Endothelial cell of umbilical vein (primary cell): ENCODE measurements around the gene AIRE. TPM values are rescaled to one million over a fixed set of nuclear protein-coding genes. Genes with fewer than 3 reads are reported as not detected.

ENCODE experiments used
- BruUV-seq: library from RNA; stranded (reverse); fragments of 400-500 nt; replicated peaks from 2 replicates; lab custom pipeline; 2021; lab: Mats Ljungman, UMichigan
- CTCF ChIA-PET: fragments of 300-600, 350-600 bp; sonication (Branson Sonifier 250); formaldehyde crosslinking; loops from one replicate; lab custom pipeline; 2021; ENCODE audit warnings: antibody characterized with exemption, inconsistent platforms; lab: Charles Lee
- POLR2A ChIA-PET: fragments of 300-600, 350-600 bp; sonication (Branson Sonifier 250); formaldehyde crosslinking; loops from one replicate; lab custom pipeline; 2021; ENCODE audit warnings: antibody characterized with exemption, inconsistent platforms; lab: Charles Lee
- DNase-seq: peaks from one replicate; pipeline ENCODE4 v3.0.0-alpha.2; 2011; ENCODE audit warnings: low read depth, low spot score
- FAIRE-seq: peaks from 2 replicates; lab custom pipeline; 2011; peaks lifted over from hg19 to GRCh38; lab: Jason Lieb, UNC
- H2AFZ ChIP-seq: 2 replicates; pipeline ENCODE4 v1.6.0; 2012; ENCODE audit warnings: low read depth, low read length, control low read depth, inconsistent platforms
- H3K27ac ChIP-seq: 2 replicates; pipeline ENCODE4 v1.5.1; 2011; ENCODE audit warnings: low read depth, mild to moderate bottlenecking, control low read depth, low read length, moderate library complexity; ENCODE audit not compliant: insufficient read depth
- H3K27me3 ChIP-seq, 2 experiments: 2 replicates each; pipeline versions ENCODE4 v1.6.0 to v1.6.1; 2011; ENCODE audit warnings: low read length in 2 of 2, mixed read lengths in 1 of 2; ENCODE audit not compliant: control insufficient read depth in 2 of 2, insufficient read depth in 2 of 2
- H3K36me3 ChIP-seq, 2 experiments: 2 replicates in 1 of 2; 3 replicates in 1 of 2; pipeline ENCODE4 v1.5.1; 2011; ENCODE audit warnings: low read length in 2 of 2, mild to moderate bottlenecking in 1 of 2, moderate library complexity in 1 of 2; ENCODE audit not compliant: control insufficient read depth in 2 of 2, insufficient read depth in 2 of 2; ENCODE audit errors: extremely low read depth in 1 of 2
- H3K4me1 ChIP-seq: 3 replicates; pipeline ENCODE4 v1.5.1; 2011; ENCODE audit warnings: mild to moderate bottlenecking, low read length; ENCODE audit not compliant: control insufficient read depth, insufficient read depth; ENCODE audit errors: extremely low read depth
- H3K4me2 ChIP-seq: 2 replicates; pipeline ENCODE4 v1.6.1; 2011; ENCODE audit warnings: low read length, control low read depth, mixed read lengths; ENCODE audit not compliant: insufficient read depth
- H3K4me3 ChIP-seq, 3 experiments: fragments of 200-600 bp in 1 of 3; sonication (generic), shearing (Covaris generic) in 1 of 3; replicated peaks in 1 of 3; 2 replicates each; pipeline ENCODE4 v1.5.1; 2011 to 2016; ENCODE audit warnings: control low read depth in 3 of 3, low read length in 3 of 3, mild to moderate bottlenecking in 2 of 3, inconsistent platforms in 1 of 3, low read depth in 1 of 3, moderate library complexity in 1 of 3; ENCODE audit not compliant: insufficient read depth in 1 of 3
- H3K79me2 ChIP-seq: 2 replicates; pipeline ENCODE4 v1.6.0; 2012; ENCODE audit warnings: low read length, inconsistent platforms; ENCODE audit not compliant: control insufficient read depth, insufficient read depth
- H3K9ac ChIP-seq: replicated peaks from 2 replicates; pipeline ENCODE3; 2011; ENCODE audit warnings: low read length, control low read depth; ENCODE audit not compliant: insufficient read depth; ENCODE audit errors: extremely low read depth
- H3K9me1 ChIP-seq: replicated peaks from 3 replicates; pipeline ENCODE4 v1.6.0; 2011; ENCODE audit warnings: mild to moderate bottlenecking, low read length; ENCODE audit not compliant: control insufficient read depth, insufficient read depth; ENCODE audit errors: extremely low read depth
- H3K9me3 ChIP-seq: replicated peaks from 2 replicates; pipeline ENCODE4 v1.5.1; 2012; ENCODE audit warnings: low read length, inconsistent platforms; ENCODE audit not compliant: control insufficient read depth, insufficient read depth
- H4K20me1 ChIP-seq: replicated peaks from 2 replicates; pipeline ENCODE3; 2011; ENCODE audit warnings: mild to moderate bottlenecking, low read length; ENCODE audit not compliant: control insufficient read depth, insufficient read depth; ENCODE audit errors: extremely low read depth
- CTCF ChIP-seq, 2 donors: IDR thresholded peaks; 1 replicate in 1 of 2; 2 replicates in 1 of 2; pipeline ENCODE4 v1.5.1; 2011; ENCODE audit warnings: low read length in 2 of 2, mild to moderate bottlenecking in 2 of 2, moderate library complexity in 2 of 2, control low read depth in 1 of 2, inconsistent platforms in 1 of 2, low read depth in 1 of 2; ENCODE audit not compliant: insufficient read depth in 1 of 2; ENCODE audit errors: extremely low read depth in 1 of 2
- EZH2 ChIP-seq: IDR thresholded peaks from 2 replicates; pipeline ENCODE4 v1.6.1; 2012; ENCODE audit warnings: borderline replicate concordance, low read depth, mild to moderate bottlenecking, moderate library complexity, low read length, inconsistent platforms; ENCODE audit not compliant: severe bottlenecking
- FOS ChIP-seq: IDR thresholded peaks from 2 replicates; pipeline ENCODE4 v1.6.1; 2011; ENCODE audit warnings: mild to moderate bottlenecking, low read length, moderate library complexity, borderline replicate concordance; ENCODE audit not compliant: insufficient read depth
- GATA2 ChIP-seq: IDR thresholded peaks from 2 replicates; pipeline ENCODE4 v1.7.0; 2011; ENCODE audit warnings: low read depth, mild to moderate bottlenecking, moderate library complexity, mixed read lengths, low read length; ENCODE audit not compliant: insufficient read length, insufficient read depth
- JUN ChIP-seq: IDR thresholded peaks from 2 replicates; pipeline ENCODE4 v1.6.1; 2011; ENCODE audit warnings: borderline replicate concordance, low read depth; ENCODE audit not compliant: insufficient read length, insufficient read depth
- MAX ChIP-seq: IDR thresholded peaks from 2 replicates; pipeline ENCODE4 v1.6.1; 2011; ENCODE audit not compliant: insufficient read depth, insufficient read length
- MYC ChIP-seq: IDR thresholded peaks from one replicate; pipeline ENCODE4 v1.6.1; 2011; ENCODE audit warnings: mild to moderate bottlenecking, low read depth, low read length
- POLR2A ChIP-seq: IDR thresholded peaks from 2 replicates; pipeline ENCODE4 v1.6.1; 2012; ENCODE audit warnings: low read depth, mild to moderate bottlenecking, control low read depth, low read length
- POLR2AphosphoS5 ChIP-seq: IDR thresholded peaks from 2 replicates; pipeline ENCODE4 v1.6.1; 2012; ENCODE audit warnings: low read depth, mild to moderate bottlenecking, control low read depth, low read length, moderate library complexity; ENCODE audit not compliant: insufficient read depth
- dilution Hi-C: fragments of 300-500 bp; cut with MboI; formaldehyde crosslinking; loops from one replicate; pipeline ENCODE4 v1.15.0; 2019; ENCODE audit warnings: low sequenced_read_pairs; ENCODE audit not compliant: extremely low pct_ligation_motif_present
- intact Hi-C: fragments of 100-400 bp; cut with micrococcal nuclease; formaldehyde crosslinking; loops from one replicate; pipeline ENCODE4 v1.10.0; 2022
- polyA plus RNA-seq, 4 experiments: library from polyadenylated mRNA; depleted of rRNA in 3 of 4; stranded (reverse) in 3 of 4; unstranded in 1 of 4; fragments of >200 nt; gene quantifications; 2 replicates each; pipeline versions ENCODE4 v1.2.1 to v1.2.3, GENCODE V29; 2011 to 2012; ENCODE audit warnings: missing spikeins in 1 of 4
- total RNA-seq: library from RNA; stranded (reverse); gene quantifications from 2 replicates; pipeline ENCODE4 v1.2.3, GENCODE V29; 2021

Gene AIRE
- total and polyA plus RNA-seq, 2 donors (not counting 3 experiments of a cell fraction or from before 2014, with no cell fraction given), result 0.04 to 0.11 TPM

GRCh38 chr21:44316277-44316900, 30.7 kb downstream of the AIRE start:
- no peak overlapping the region for H3K4me2 ChIP-seq
- no peak overlapping the region for H3K27ac ChIP-seq
- H3K36me3 ChIP-seq, result peaks cover 2 to 61% of the 10 kb centered on the region in 2 experiments
- intact Hi-C loops, result no loop called here
- H3K9me3 ChIP-seq, result no peaks in the 10 kb centered on the region
- ChIA-PET CTCF (no interaction called here), POLR2A (no interaction called here)
- DNase-seq (no peak), FAIRE-seq (no peak)
- no peak overlapping the region for H3K4me3 ChIP-seq
- H4K20me1 ChIP-seq, result no peaks in the 10 kb centered on the region
- dilution Hi-C loops, result no loop called here
- no peaks in the 10 kb centered on the region for H3K4me1 ChIP-seq
- H2AFZ ChIP-seq, result no peak overlapping the region
- TF ChIP-seq MAX (no peak), POLR2AphosphoS5 (peak; percentile 27)
- no TSS peak for BruUV-seq
- H3K9ac ChIP-seq, result no peak overlapping the region
- no peaks in the 10 kb centered on the region for H3K27me3 ChIP-seq
- H3K79me2 ChIP-seq, result no peaks in the 10 kb centered on the region
- H3K9me1 ChIP-seq, result no peaks in the 10 kb centered on the region

- dilution Hi-C loops, result no loop called here
- TF ChIP-seq MAX (no peak), GATA2 (no peak), POLR2A (no peak), JUN (no peak), POLR2AphosphoS5 (no peak), CTCF (IDR thresholded peaks at IDR 0.05; ENCODE audit: extremely low read depth in 1 of 2, insufficient read depth in 1 of 2, low read depth in 1 of 2, low read length in 2 of 2) (no peak), FOS (no peak), MYC (no peak), EZH2 (no peak)
- Histone ChIP-seq H3K4me1 (no peaks in the 10 kb centered on the region), H3K79me2 (no peaks in the 10 kb centered on the region), H2AFZ (no peak overlapping the region), H3K9ac (no peak overlapping the region), H3K27ac (no peak overlapping the region), H3K9me3 (no peaks in the 10 kb centered on the region), H3K4me3 (no peak overlapping the region), H4K20me1 (no peaks in the 10 kb centered on the region), H3K27me3 (no peaks in the 10 kb centered on the region), H3K4me2 (no peak overlapping the region), H3K9me1 (no peaks in the 10 kb centered on the region), H3K36me3 (peaks cover 2 to 60% of the 10 kb centered on the region in 2 experiments)
- BruUV-seq, result no TSS peak
- DNase-seq, result no peak
- ChIA-PET CTCF (no interaction called here), POLR2A (interaction anchor here (0.6 kb wide), 1 partner anchor 17 kb away, joined by 5 read pairs; no protein-coding TSS in a partner anchor)
- no peak for FAIRE-seq
- intact Hi-C loops, result no loop called here
Observed at GRCh38 chr21:44317241-44317782, 31.6 kb downstream of the AIRE start.
